Activated T-cell treated with anti-CD3 and anti-CD28 coated beads for 4 hours (primary cell): ENCODE data around the gene DNAJB11.
"Not testable (repeated sequence)": the region's sequence is repeated elsewhere in the genome, so short reads cannot be mapped to it uniquely, and the experiment has no call there.

ENCODE experiments used
- DNase-seq: peaks from one replicate; pipeline ENCODE4 v3.0.0-alpha.2; 2020

DNAJB11 gene

GRCh38 chr3:186620213-186621092 lies 49.9 kb downstream of the DNAJB11 start:
- no peak for DNase-seq

GRCh38 chr3:186621894-186622650 lies 51.6 kb downstream of the DNAJB11 start:
- DNase-seq, result no peak

GRCh38 chr3:186622651-186623310 lies 52.3 kb downstream of the DNAJB11 start:
- DNase-seq, result no peak

- DNase-seq, result no peak
These were observed 54.1 kb downstream of the DNAJB11 start for GRCh38 chr3:186624598-186624997.

GRCh38 chr3:186625600-186626042 lies 55.1 kb downstream of the DNAJB11 start:
- no peak for DNase-seq

- no peak for DNase-seq
These were observed 55.8 kb downstream of the DNAJB11 start for GRCh38 chr3:186626254-186626847.

GRCh38 chr3:186627852-186628414 lies 57.4 kb downstream of the DNAJB11 start:
- no peak for DNase-seq

GRCh38 chr3:186628756-186629155 lies 58.2 kb downstream of the DNAJB11 start:
- no peak for DNase-seq

- no peak for DNase-seq
These were observed 60.6 kb downstream of the DNAJB11 start for GRCh38 chr3:186630950-186631641.

GRCh38 chr3:186633481-186633880 lies 63.0 kb downstream of the DNAJB11 start:
- DNase-seq, result no peak

- DNase-seq, result not testable (repeated sequence)
These were observed 63.7 kb downstream of the DNAJB11 start for GRCh38 chr3:186634207-186634606.
